Islet of Langerhans (tissue), 1 donor: ENCODE measurements around the gene SLC7A1.

Source experiments
- FAIRE-seq: peaks from one replicate; lab custom pipeline; 2011; peaks lifted over from hg19 to GRCh38; lab: Jason Lieb, UNC

The SLC7A1 gene

GRCh38 chr13:29486551-29486950 is 108.9 kb downstream of the SLC7A1 start:
- FAIRE-seq, result no peak

GRCh38 chr13:29484796-29485195 is 110.7 kb downstream of the SLC7A1 start:
- no peak for FAIRE-seq

GRCh38 chr13:29484236-29484635 is 111.3 kb downstream of the SLC7A1 start:
- no peak for FAIRE-seq

- FAIRE-seq, result no peak
Observed at GRCh38 chr13:29483623-29484022, 111.9 kb downstream of the SLC7A1 start.

GRCh38 chr13:29483211-29483610 is 112.3 kb downstream of the SLC7A1 start:
- FAIRE-seq, result no peak

- no peak for FAIRE-seq
Observed at GRCh38 chr13:29482504-29482903, 113.0 kb downstream of the SLC7A1 start.

GRCh38 chr13:29481603-29482002 is 113.9 kb downstream of the SLC7A1 start:
- no peak for FAIRE-seq

GRCh38 chr13:29480893-29481525 is 114.5 kb downstream of the SLC7A1 start:
- no peak for FAIRE-seq

GRCh38 chr13:29479716-29480492 is 115.6 kb downstream of the SLC7A1 start:
- no peak for FAIRE-seq

- no peak for FAIRE-seq
Observed at GRCh38 chr13:29476046-29476445, 119.4 kb downstream of the SLC7A1 start.

GRCh38 chr13:29474991-29475390 is 120.5 kb downstream of the SLC7A1 start:
- no peak for FAIRE-seq

GRCh38 chr13:29473166-29473565 is 122.3 kb downstream of the SLC7A1 start:
- peak; percentile 86 for FAIRE-seq

GRCh38 chr13:29472332-29472961 is 123.0 kb downstream of the SLC7A1 start:
- peak; percentile 17 for FAIRE-seq

- no peak for FAIRE-seq
Observed at GRCh38 chr13:29471551-29471950, 123.9 kb downstream of the SLC7A1 start.

GRCh38 chr13:29465741-29466293 is 129.7 kb downstream of the SLC7A1 start:
- FAIRE-seq, result no peak

GRCh38 chr13:29464105-29464679 is 131.3 kb downstream of the SLC7A1 start:
- FAIRE-seq, result no peak

- FAIRE-seq, result no peak
Observed at GRCh38 chr13:29459813-29460355, 135.6 kb downstream of the SLC7A1 start.
